K562 (cell line): ENCODE results near the gene EGLN1. TPM values are rescaled to one million over a fixed set of nuclear protein-coding genes. Genes with fewer than 3 reads are reported as not detected.

Experiments used
- ATAC-seq: fragments of 200-7000 bp; cut with Tn5 transposase; 3 replicates; pipeline ENCODE4 v1.9.1; 2020; ENCODE audit warnings: moderate library complexity
- BruUV-seq: library from RNA; stranded (reverse); fragments of 400-500 nt; replicated peaks from 2 replicates; lab custom pipeline; 2021; lab: Mats Ljungman, UMichigan
- CTCF ChIA-PET: fragments of 300-600 bp; formaldehyde crosslinking; extraction: SDS; loops from one replicate; lab custom pipeline; 2021; ENCODE audit warnings: low intra/inter-chr PET ratio; lab: Yijun Ruan, JAX
- POLR2A ChIA-PET: fragments of 300-600, 350-650 bp; sonication (Branson Sonifier 250); formaldehyde crosslinking; extraction: SDS; loops from one replicate; lab custom pipeline; 2021; ENCODE audit warnings: antibody characterized with exemption, inconsistent platforms; lab: Yijun Ruan, JAX
- DNase-seq, 4 experiments: peaks; one replicate each; pipeline versions ENCODE4 v3.0.0 to v3.0.0-alpha.2; 2011 to 2018; ENCODE audit warnings: low spot score in 3 of 4, mixed read lengths in 3 of 4; ENCODE audit errors: extremely low read depth in 1 of 4
- FAIRE-seq: peaks from 2 replicates; lab custom pipeline; 2011; peaks lifted over from hg19 to GRCh38; lab: Jason Lieb, UNC
- H2AFZ ChIP-seq: 2 replicates; pipeline ENCODE4 v1.6.0; 2011; ENCODE audit warnings: low read depth, low read length, control low read depth, inconsistent platforms
- H3K27ac ChIP-seq: fragments of 200-600 bp; 3 replicates; pipeline ENCODE4 v1.8.0; 2011; ENCODE audit warnings: low read depth, mild to moderate bottlenecking, control low read depth, inconsistent platforms, low read length, moderate library complexity, mixed read lengths; ENCODE audit errors: extremely low read depth
- H3K27me3 ChIP-seq, 2 experiments: fragments of 300-600 bp in 1 of 2; 2 replicates in 1 of 2; 3 replicates in 1 of 2; pipeline versions ENCODE4 v1.6.0 to v1.8.0; 2011; ENCODE audit warnings: inconsistent platforms in 2 of 2, low read length in 2 of 2, mild to moderate bottlenecking in 1 of 2, mixed read lengths in 1 of 2, moderate library complexity in 1 of 2; ENCODE audit not compliant: control insufficient read depth in 2 of 2, insufficient read depth in 2 of 2
- H3K36me3 ChIP-seq: fragments of 300-600 bp; 3 replicates; pipeline ENCODE4 v1.8.0; 2011; ENCODE audit warnings: mild to moderate bottlenecking, low read length, inconsistent platforms; ENCODE audit not compliant: control insufficient read depth, insufficient read depth
- H3K4me1 ChIP-seq, 2 experiments: fragments of 200-600 bp in 1 of 2; replicated peaks in 1 of 2; 2 replicates in 1 of 2; 3 replicates in 1 of 2; pipeline versions ENCODE4 v1.5.1 to v1.8.0; 2011; ENCODE audit warnings: inconsistent platforms in 2 of 2, low read length in 2 of 2, mild to moderate bottlenecking in 1 of 2, mixed read lengths in 1 of 2, moderate library complexity in 1 of 2; ENCODE audit not compliant: control insufficient read depth in 2 of 2, insufficient read depth in 2 of 2
- H3K4me2 ChIP-seq: 2 replicates; pipeline ENCODE4 v1.6.1; 2011; ENCODE audit warnings: low read length, control low read depth, inconsistent platforms, mixed read lengths; ENCODE audit not compliant: insufficient read depth
- H3K4me3 ChIP-seq: fragments of 200-600 bp; sonication (generic), shearing (Covaris generic); 2 replicates; pipeline ENCODE4 v1.5.1; 2016; ENCODE audit warnings: control low read depth, inconsistent platforms
- H3K79me2 ChIP-seq: fragments of 200-600 bp; 3 replicates; pipeline ENCODE4 v1.8.0; 2011; ENCODE audit warnings: low read length, inconsistent platforms; ENCODE audit not compliant: control insufficient read depth, insufficient read depth
- H3K9ac ChIP-seq, 2 experiments: 2 replicates each; pipeline versions ENCODE4 v1.6.0 to v1.6.1; 2011; ENCODE audit warnings: low read depth in 2 of 2, low read length in 2 of 2, control low read depth in 1 of 2, inconsistent platforms in 1 of 2, mild to moderate bottlenecking in 1 of 2, mixed read lengths in 1 of 2; ENCODE audit not compliant: insufficient read depth in 1 of 2
- H3K9me1 ChIP-seq: one replicate; pipeline ENCODE4 v1.6.0; 2011; ENCODE audit warnings: inconsistent platforms, mild to moderate bottlenecking, low read length, moderate library complexity; ENCODE audit not compliant: control insufficient read depth, insufficient read depth
- H3K9me3 ChIP-seq: replicated peaks from 2 replicates; pipeline ENCODE4 v1.5.1; 2011; ENCODE audit warnings: low read depth, low read length, inconsistent platforms; ENCODE audit not compliant: control insufficient read depth, insufficient read depth
- H4K20me1 ChIP-seq: replicated peaks from 2 replicates; pipeline ENCODE4 v1.6.1; 2011; ENCODE audit warnings: low read length, inconsistent platforms, mixed read lengths; ENCODE audit not compliant: control insufficient read depth, insufficient read depth
- CEBPB ChIP-seq: fragments of 450-650 bp; IDR thresholded peaks from 2 replicates; pipeline ENCODE4 v1.6.1; 2016; ENCODE audit warnings: missing genetic modification characterization, missing compliant biosample characterization
- ETS1 ChIP-seq: conservative IDR thresholded peaks from 2 replicates; pipeline ENCODE4 v1.6.1; 2011; ENCODE audit warnings: low read depth, mild to moderate bottlenecking, low read length; ENCODE audit not compliant: control insufficient read depth
- MNT ChIP-seq, 2 experiments: fragments of 450-650 bp; conservative IDR thresholded peaks; 2 replicates each; pipeline ENCODE4 v1.6.1; 2017; ENCODE audit warnings: mild to moderate bottlenecking in 2 of 2, moderate library complexity in 2 of 2
- POLR2AphosphoS2 ChIP-seq: IDR thresholded peaks from 2 replicates; pipeline ENCODE4 v1.6.1; 2012; ENCODE audit warnings: low read length, improper control_type of control experiment
- POLR2AphosphoS5 ChIP-seq: IDR thresholded peaks from 2 replicates; pipeline ENCODE4 v1.6.1; 2011; ENCODE audit warnings: mild to moderate bottlenecking, low read depth, low read length, moderate library complexity; ENCODE audit not compliant: control insufficient read depth, insufficient read depth
- POLR2B ChIP-seq: fragments of 450-650 bp; IDR thresholded peaks from 2 replicates; pipeline ENCODE4 v1.6.1; 2018; ENCODE audit warnings: low read depth; ENCODE audit not compliant: partially characterized antibody
- RBM34 ChIP-seq: fragments of 200-400 bp; formaldehyde crosslinking; IDR thresholded peaks from 2 replicates; pipeline ENCODE4 v1.6.1; 2018; ENCODE audit warnings: low read length, borderline replicate concordance; ENCODE audit not compliant: insufficient read depth
- WGBS: fragments of 100-300 bp; shearing (Covaris generic); methylation state at CpG from one replicate; pipeline ENCODE4 v1.1.6; 2016; ENCODE audit warnings: low coverage, mixed read lengths; ENCODE audit not compliant: insufficient coverage; ENCODE audit errors: missing lambda C conversion rate; 5-methylcytosine and 5-hydroxymethylcytosine counted together
- in situ Hi-C: fragments of 300-500 bp; cut with MboI; formaldehyde crosslinking; loops from 4 replicates; pipeline ENCODE4 v1.15.0; 2018; ENCODE audit warnings: inconsistent platforms, mixed read lengths
- intact Hi-C: fragments of 100-400 bp; cut with micrococcal nuclease; formaldehyde crosslinking; loops from 2 replicates; pipeline ENCODE4 v1.14.2; 2022
- polyA plus RNA-seq, 8 experiments: library from polyadenylated mRNA; depleted of rRNA in 4 of 8; stranded (reverse) in 5 of 8; unstranded in 3 of 8; fragments of >200 nt; fragmentation: Nextera tagmentation in 2 of 8; fragmentation: Illumina TruSeq in 1 of 8; extraction: Ambion mirVana in 2 of 8; extraction: Trizol in 1 of 8; gene quantifications; 2 replicates each; pipeline versions ENCODE4 v1.2.1 to v1.2.3, GENCODE V29; 2011 to 2014; ENCODE audit warnings: inconsistent platforms in 1 of 8, missing spikeins in 1 of 8
- total RNA-seq, 7 experiments: library from RNA; depleted of rRNA in 6 of 7; stranded (reverse); fragments of >200 nt in 6 of 7; fragmentation: Illumina TruSeq in 2 of 7; extraction: Trizol in 2 of 7; gene quantifications; 2 replicates each; pipeline versions ENCODE4 v1.2.1 to v1.2.3, GENCODE V29; 2011 to 2021; ENCODE audit warnings: low replicate concordance in 1 of 7

The EGLN1 gene
- total and polyA plus RNA-seq, 9 of the 15 experiments (the other 6 are each of a cell fraction or from before 2014, with no cell fraction given), result 5.2 to 54.3 (median 24.6) TPM

GRCh38 chr1:231359113-231359512 is 63.0 kb downstream of the EGLN1 start:
- H2AFZ ChIP-seq, result no peak overlapping the region
- DNase-seq (peak in 2 of 4 experiments; percentile 14 to 16), ATAC-seq (no peak), FAIRE-seq (no peak)
- H3K9me1 ChIP-seq, result no peaks in the 10 kb centered on the region
- peaks cover 24% of the 10 kb centered on the region; the same call in 2 of the 3 replicates for H3K36me3 ChIP-seq
- intact Hi-C loops, result loop anchor here (2.0 to 5.0 kb wide), 2 partner anchors 64 to 133 kb away; partner anchors contain the start of gene EGLN1
- no peak overlapping the region for H3K4me2 ChIP-seq
- no peaks in the 10 kb centered on the region for H3K27me3 ChIP-seq
- BruUV-seq, result no TSS peak
- H3K9ac ChIP-seq, result no peak overlapping the region
- TF ChIP-seq POLR2AphosphoS5, result 0 out of 2 replicates have a peak, but pooled peaks have one; percentile 22
- no peak for TF ChIP-seq RBM34
- TF ChIP-seq ETS1, result no peak
- 0 out of 2 replicates have a peak, but pooled peaks have one; percentile 52 for TF ChIP-seq POLR2AphosphoS2
- TF ChIP-seq MNT (conservative IDR thresholded peaks at IDR 0.05), result 0 out of 4 replicates have a peak, but pooled peaks of 1 of the 2 experiments have one; percentile 19
- TF ChIP-seq POLR2B, result peak; percentile 19
- TF ChIP-seq CEBPB, result peak; percentile 72
- POLR2A ChIA-PET, result interaction anchor here (0.7 to 1.0 kb wide), 2 partner anchors 246 to 507 kb away, joined by 4 read pairs; no protein-coding TSS in a partner anchor
- peaks cover 0 to 16% of the 10 kb centered on the region in 2 experiments; a peak in 3 of 5 replicates for H3K4me1 ChIP-seq
- H3K27ac ChIP-seq, result no peak overlapping the region
- CTCF ChIA-PET, result interaction anchor here (2.6 kb wide), 1 partner anchor 244 kb away, joined by 34 read pairs; no protein-coding TSS in a partner anchor
- in situ Hi-C loops, result no loop called here
- no peak overlapping the region for H3K4me3 ChIP-seq
- 0 out of 2 replicates have a peak, but pooled peaks cover 3% of the 10 kb centered on the region for H4K20me1 ChIP-seq
- WGBS, result 80% methylated on average over 6 of the region's 6 CpGs
- H3K9me3 ChIP-seq, result no peaks in the 10 kb centered on the region
- no peaks in the 10 kb centered on the region; the same call in 2 of the 3 replicates for H3K79me2 ChIP-seq
